ENCODE measurements around the gene REEP6.

The REEP6 gene

DNA sequence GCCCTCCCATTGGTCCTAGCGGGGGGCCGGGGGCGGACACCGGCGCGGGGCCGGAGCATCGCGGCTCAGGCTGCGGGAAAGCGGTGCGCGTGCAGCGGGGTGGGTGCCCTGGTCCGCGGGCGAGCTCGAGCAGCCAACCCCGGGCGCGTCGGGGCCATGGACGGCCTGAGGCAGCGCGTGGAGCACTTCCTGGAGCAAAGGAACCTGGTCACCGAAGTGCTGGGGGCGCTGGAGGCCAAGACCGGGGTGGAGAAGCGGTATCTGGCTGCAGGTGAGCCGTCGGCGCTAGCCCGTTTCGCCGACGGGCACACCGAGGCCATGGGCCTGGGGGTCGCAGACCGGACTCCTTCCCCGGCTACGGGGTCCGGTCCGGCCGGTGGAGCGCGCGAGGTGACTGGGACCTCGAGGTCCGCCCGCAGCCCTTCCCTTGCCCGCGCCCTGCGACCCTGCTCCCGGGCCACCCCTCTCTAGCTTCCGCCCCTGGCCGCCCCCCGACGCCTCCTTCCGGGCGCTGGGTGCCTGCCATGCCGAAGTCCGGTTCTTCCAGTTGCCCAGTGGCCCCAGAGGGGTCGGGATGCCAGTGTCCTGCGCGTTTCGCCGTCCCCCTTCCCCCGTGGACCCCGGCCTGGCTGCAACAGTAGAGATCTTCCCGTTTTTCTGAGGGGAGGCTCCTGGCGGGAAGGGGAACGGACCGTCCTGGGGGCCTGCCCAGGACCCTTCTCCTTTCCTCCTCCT, at the start of gene REEP6:
Gene REEP6, plus strand, starts transcription at position 68 of the 735 bp plus-strand sequence. Its CDS starts 89 bp downstream, at position 157.
- H3K4me3 ChIP-seq (ENCODE audit: control insufficient read depth, low read depth, low read length) = peak within 1 kb of the TSS; percentile 53
- no peak for TF ChIP-seq CTCF (IDR thresholded peaks at IDR 0.05; ENCODE audit: control insufficient read depth, insufficient read depth, low read depth, low read length, missing control alignments)

GRCh38 chr19:1441677-1442438, 49.1 kb upstream of the REEP6 start:
- no peak for DNase-seq (ENCODE audit: low read depth)
- no peak overlapping the region for H3K4me3 ChIP-seq (ENCODE audit: control insufficient read depth, low read depth, low read length)
- TF ChIP-seq CTCF (IDR thresholded peaks at IDR 0.05; ENCODE audit: control insufficient read depth, insufficient read depth, low read depth, low read length, missing control alignments) = no peak

More for the DNA sequence above, at the start of gene REEP6:
- DNase-seq (ENCODE audit: low read depth) = no peak

- TF ChIP-seq CTCF (IDR thresholded peaks at IDR 0.05; ENCODE audit: control insufficient read depth, insufficient read depth, low read depth, low read length, missing control alignments) = peak; percentile 60
- no peak for DNase-seq (ENCODE audit: low read depth)
- H3K4me3 ChIP-seq (ENCODE audit: control insufficient read depth, low read depth, low read length) = no peak overlapping the region; the same call in none of the 2 replicates
Measured at GRCh38 chr19:1445185-1445931, 45.6 kb upstream of the REEP6 start.

GRCh38 chr19:1445932-1446712, 44.9 kb upstream of the REEP6 start:
- peak overlapping the region; percentile 26 for H3K4me3 ChIP-seq (ENCODE audit: control insufficient read depth, low read depth, low read length)
- DNase-seq (ENCODE audit: low read depth) = no peak
- no peak for TF ChIP-seq CTCF (IDR thresholded peaks at IDR 0.05; ENCODE audit: control insufficient read depth, insufficient read depth, low read depth, low read length, missing control alignments)

GRCh38 chr19:1446713-1447481, 44.1 kb upstream of the REEP6 start:
- no peak for TF ChIP-seq CTCF (IDR thresholded peaks at IDR 0.05; ENCODE audit: control insufficient read depth, insufficient read depth, low read depth, low read length, missing control alignments)
- no peak overlapping the region for H3K4me3 ChIP-seq (ENCODE audit: control insufficient read depth, low read depth, low read length)
- no peak for DNase-seq (ENCODE audit: low read depth)
